Esophagus squamous epithelium (tissue), 4 donors: ENCODE measurements around the gene ARRB1.

Source experiments
- POLR2A ChIP-seq, 4 donors: fragments of 450-650 bp; IDR thresholded peaks; one replicate each; pipeline ENCODE4 v1.6.1; 2017; ENCODE audit warnings: antibody characterized with exemption in 4 of 4, mild to moderate bottlenecking in 4 of 4, moderate library complexity in 3 of 4
- TF ChIP-seq, protein P1 (sequence below), 6 experiments: fragments of 450-650 bp in 4 of 6; fragments of 200-600 bp in 2 of 6; sonication (generic) in 2 of 6; IDR thresholded peaks; one replicate each; pipeline ENCODE4 v1.5.1; 2016 to 2019; ENCODE audit warnings: antibody characterized with exemption in 6 of 6, mild to moderate bottlenecking in 4 of 6, moderate library complexity in 4 of 6

DNA sequence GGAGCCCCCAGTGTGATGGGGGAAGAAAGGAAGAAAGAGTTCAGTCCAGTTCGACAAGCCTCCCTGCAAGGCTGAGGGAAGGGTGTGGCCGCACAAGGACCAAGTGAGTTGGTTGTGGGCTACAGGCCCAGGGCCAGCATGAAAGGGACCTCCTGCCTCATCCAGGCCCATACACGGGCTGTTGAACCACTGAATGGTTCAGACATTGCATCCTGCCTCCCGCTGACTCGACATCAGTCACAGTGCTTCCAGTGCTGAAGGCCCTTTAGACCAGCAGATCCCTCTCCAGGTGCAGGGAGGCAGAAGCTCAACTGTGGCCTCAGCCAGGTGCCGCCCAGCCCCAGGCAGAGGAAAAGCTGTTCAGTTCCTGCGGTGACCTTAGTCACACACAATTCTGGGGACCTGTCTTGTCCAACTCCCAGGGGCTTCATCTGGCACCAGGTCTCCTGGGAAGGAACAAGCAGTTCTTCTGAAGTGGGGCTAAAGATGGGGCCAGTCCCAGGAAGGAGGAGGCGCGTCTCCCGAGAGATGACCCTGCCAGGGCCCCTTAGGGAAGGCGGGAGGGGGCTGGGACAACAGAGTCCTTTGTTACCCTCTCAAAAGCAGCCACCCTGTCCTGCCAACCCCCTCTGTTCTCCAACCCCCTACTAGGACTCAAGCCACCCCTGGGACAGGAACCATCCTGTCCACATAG, 6.6 kb downstream of the ARRB1 start:
- TF ChIP-seq, protein P1, sequence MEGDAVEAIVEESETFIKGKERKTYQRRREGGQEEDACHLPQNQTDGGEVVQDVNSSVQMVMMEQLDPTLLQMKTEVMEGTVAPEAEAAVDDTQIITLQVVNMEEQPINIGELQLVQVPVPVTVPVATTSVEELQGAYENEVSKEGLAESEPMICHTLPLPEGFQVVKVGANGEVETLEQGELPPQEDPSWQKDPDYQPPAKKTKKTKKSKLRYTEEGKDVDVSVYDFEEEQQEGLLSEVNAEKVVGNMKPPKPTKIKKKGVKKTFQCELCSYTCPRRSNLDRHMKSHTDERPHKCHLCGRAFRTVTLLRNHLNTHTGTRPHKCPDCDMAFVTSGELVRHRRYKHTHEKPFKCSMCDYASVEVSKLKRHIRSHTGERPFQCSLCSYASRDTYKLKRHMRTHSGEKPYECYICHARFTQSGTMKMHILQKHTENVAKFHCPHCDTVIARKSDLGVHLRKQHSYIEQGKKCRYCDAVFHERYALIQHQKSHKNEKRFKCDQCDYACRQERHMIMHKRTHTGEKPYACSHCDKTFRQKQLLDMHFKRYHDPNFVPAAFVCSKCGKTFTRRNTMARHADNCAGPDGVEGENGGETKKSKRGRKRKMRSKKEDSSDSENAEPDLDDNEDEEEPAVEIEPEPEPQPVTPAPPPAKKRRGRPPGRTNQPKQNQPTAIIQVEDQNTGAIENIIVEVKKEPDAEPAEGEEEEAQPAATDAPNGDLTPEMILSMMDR (IDR thresholded peaks at IDR 0.05) = no peak
- TF ChIP-seq POLR2A (IDR thresholded peaks at IDR 0.05) = no peak
